ENCODE measurements around the gene FNBP1. TPM values are rescaled to one million over a fixed set of nuclear protein-coding genes. Genes with fewer than 3 reads are reported as not detected.
"Not testable (repeated sequence)": the region's sequence is repeated elsewhere in the genome, so short reads cannot be mapped to it uniquely, and the experiment has no call there.

Gene FNBP1
- total and polyA plus RNA-seq, 2 of the 8 experiments (the other 6 are each of a cell fraction or from before 2014, with no cell fraction given), result 7.2 to 40.9 TPM

GRCh38 chr9:129981180-129981907, 61.6 kb downstream of the FNBP1 start (continued):
- TF ChIP-seq, protein P1, sequence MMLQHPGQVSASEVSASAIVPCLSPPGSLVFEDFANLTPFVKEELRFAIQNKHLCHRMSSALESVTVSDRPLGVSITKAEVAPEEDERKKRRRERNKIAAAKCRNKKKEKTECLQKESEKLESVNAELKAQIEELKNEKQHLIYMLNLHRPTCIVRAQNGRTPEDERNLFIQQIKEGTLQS (IDR thresholded peaks at IDR 0.05; ENCODE audit: insufficient read depth, low read depth, low read length), result no peak
- TF ChIP-seq RAD21 (IDR thresholded peaks at IDR 0.05 in 1 of 2, conservative IDR thresholded peaks at IDR 0.05 in 1 of 2; ENCODE audit: low read depth in 2 of 2, low read length in 2 of 2) (no peak), SAP30 (IDR thresholded peaks at IDR 0.05; ENCODE audit: insufficient read depth, insufficient replicate concordance, low read length) (no peak), YY1 (IDR thresholded peaks at IDR 0.05; ENCODE audit: low read depth, low read length) (no peak), POLR2AphosphoS5 (IDR thresholded peaks at IDR 0.05; ENCODE audit: low read depth, low read length) (no peak), NRF1 (IDR thresholded peaks at IDR 0.05; ENCODE audit: low read depth, low read length) (no peak)

DNA sequence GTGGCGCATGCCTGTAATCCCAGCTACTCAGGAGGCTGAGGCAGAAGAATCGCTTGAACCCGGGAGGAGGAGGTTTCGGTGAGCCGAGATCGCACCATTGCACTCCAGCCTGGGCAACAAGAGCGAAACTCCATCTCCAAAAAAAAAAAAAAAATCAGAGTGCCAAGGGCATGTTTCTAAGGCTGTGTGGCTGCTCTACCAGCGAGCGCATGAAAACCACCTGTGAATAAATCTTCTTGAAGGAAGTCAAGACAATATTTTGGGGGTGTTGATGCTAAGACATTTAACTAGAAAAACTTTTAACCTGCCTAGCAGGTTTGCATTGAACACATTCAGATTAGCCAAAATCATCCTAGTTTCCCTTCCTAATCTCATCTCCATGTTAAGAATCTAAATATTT, 62.8 kb downstream of the FNBP1 start:
- not testable (repeated sequence) for H3K18ac ChIP-seq (ENCODE audit: extremely low read depth, low read length); H3K4me2 ChIP-seq (ENCODE audit: insufficient read depth in 1 of 2, low read depth in 2 of 2, low read length in 2 of 2); H3K79me2 ChIP-seq (ENCODE audit: control insufficient read depth in 1 of 2, insufficient read depth in 2 of 2, low read length in 2 of 2); H3K27ac ChIP-seq (ENCODE audit: low read depth, low read length); H2BK15ac ChIP-seq (ENCODE audit: low read length); H3K4me3 ChIP-seq (ENCODE audit: extremely low read depth in 1 of 4, insufficient read depth in 2 of 4, low read depth in 3 of 4, low read length in 4 of 4); H2AFZ ChIP-seq (ENCODE audit: low read length); H3K23ac ChIP-seq (ENCODE audit: insufficient read length); H3K4me1 ChIP-seq (replicated peaks in 1 of 4; ENCODE audit: control insufficient read depth in 3 of 4, insufficient read depth in 4 of 4, low read length in 3 of 4); H4K91ac ChIP-seq (replicated peaks; ENCODE audit: insufficient read length, low read length); H3K9me3 ChIP-seq (ENCODE audit: insufficient read depth in 2 of 2, low read depth in 1 of 2, low read length in 1 of 2); H3K56ac ChIP-seq (replicated peaks; ENCODE audit: insufficient read length, low read depth, low read length); H3K4ac ChIP-seq (replicated peaks; ENCODE audit: insufficient read length, low read depth, low read length); H2AK5ac ChIP-seq (ENCODE audit: low read depth, low read length); H3K14ac ChIP-seq (ENCODE audit: insufficient read length); H3K79me1 ChIP-seq (ENCODE audit: low read depth, low read length); H2BK20ac ChIP-seq (ENCODE audit: low read length); H3K9ac ChIP-seq (replicated peaks in 1 of 4; ENCODE audit: extremely low read depth in 1 of 4, low read depth in 3 of 4, low read length in 3 of 4); H2BK120ac ChIP-seq (replicated peaks; ENCODE audit: low read depth, low read length); H4K20me1 ChIP-seq (replicated peaks in 1 of 2; ENCODE audit: control insufficient read depth in 1 of 2, insufficient read depth in 2 of 2, low read length in 2 of 2); H4K5ac ChIP-seq (ENCODE audit: insufficient read length, low read depth, low read length); H4K8ac ChIP-seq (ENCODE audit: extremely low read depth, insufficient read depth, low read length); FAIRE-seq; DNase-seq (ENCODE audit: low read depth in 1 of 2, low spot score in 2 of 2); H3K36me3 ChIP-seq (ENCODE audit: control insufficient read depth in 2 of 4, insufficient read depth in 4 of 4, low read length in 3 of 4); H2BK12ac ChIP-seq (ENCODE audit: low read depth, low read length); H3K23me2 ChIP-seq (ENCODE audit: low read depth, low read length); H3K27me3 ChIP-seq (replicated peaks in 1 of 4; ENCODE audit: control insufficient read depth in 3 of 4, extremely low read depth in 1 of 4, insufficient read depth in 3 of 4, low read length in 3 of 4); H2BK5ac ChIP-seq (ENCODE audit: low read depth, low read length)
- WGBS, 2 experiments (ENCODE audit: extremely low coverage in 1 of 2, insufficient coverage in 1 of 2, insufficient read length in 1 of 2, insufficient replicate concordance in 2 of 2, low coverage in 1 of 2, low lambda C conversion rate in 2 of 2, missing lambda C conversion rate in 1 of 2), result 98% methylated on average over 9 of the region's 9 CpGs; no CpG with 5 or more reads in 1 of the 2 experiments
- ChIA-PET CTCF (ENCODE audit: partially characterized antibody) (interaction anchor here (0.6 kb wide), 1 partner anchor 22 kb away, joined by 3 read pairs; no protein-coding TSS in a partner anchor), POLR2A (ENCODE audit: partially characterized antibody) (interaction anchor here (1.2 kb wide), 1 partner anchor 95 kb away, joined by 3 read pairs; no protein-coding TSS in a partner anchor)
